RWPE2 (cell line): ENCODE data around the gene BRICD5.

Experiments
- ATAC-seq: fragments of 200-7000 bp; cut with Tn5 transposase; 3 replicates; pipeline ENCODE4 v1.9.1; 2021; ENCODE audit warnings: low read depth
- DNase-seq: peaks from one replicate; pipeline ENCODE4 v3.0.0-alpha.2; 2020; ENCODE audit warnings: low spot score
- H3K27ac ChIP-seq: fragments of 450-650 bp; 2 replicates; pipeline ENCODE4 v1.5.1; 2017; ENCODE audit warnings: mild to moderate bottlenecking; ENCODE audit not compliant: poor library complexity, severe bottlenecking
- H3K27me3 ChIP-seq: fragments of 250-450 bp; sonication (Bioruptor Pico); 2 replicates; pipeline ENCODE4 v1.5.1; 2021; ENCODE audit warnings: mild to moderate bottlenecking, moderate library complexity; ENCODE audit not compliant: insufficient read depth, poor library complexity, severe bottlenecking
- H3K36me3 ChIP-seq: fragments of 250-450 bp; sonication (Bioruptor Pico); 2 replicates; pipeline ENCODE4 v1.5.1; 2020; ENCODE audit warnings: low read depth, mild to moderate bottlenecking, moderate library complexity
- H3K4me1 ChIP-seq: fragments of 250-450 bp; sonication (Bioruptor Pico); 2 replicates; pipeline ENCODE4 v1.5.1; 2021; ENCODE audit warnings: mild to moderate bottlenecking, moderate library complexity; ENCODE audit not compliant: insufficient read depth, poor library complexity, severe bottlenecking
- H3K4me3 ChIP-seq: fragments of 250-450 bp; sonication (Bioruptor Pico); 2 replicates; pipeline ENCODE4 v1.5.1; 2021; ENCODE audit warnings: mild to moderate bottlenecking, moderate library complexity; ENCODE audit not compliant: severe bottlenecking
- H3K9me3 ChIP-seq: fragments of 250-450 bp; sonication (Bioruptor Pico); 2 replicates; pipeline ENCODE4 v1.5.1; 2021; ENCODE audit warnings: mild to moderate bottlenecking, moderate library complexity; ENCODE audit not compliant: severe bottlenecking
- CTCF ChIP-seq: fragments of 450-650 bp; IDR thresholded peaks from one replicate; pipeline ENCODE4 v1.5.1; 2017; ENCODE audit warnings: mild to moderate bottlenecking, moderate library complexity; ENCODE audit not compliant: poor library complexity, severe bottlenecking

Gene BRICD5

GRCh38 chr16:2163211-2163881, 47.3 kb downstream of the BRICD5 start:
- H3K36me3 ChIP-seq = peaks cover 25% of the 10 kb centered on the region
- peak overlapping the region; percentile 93 for H3K27ac ChIP-seq
- H3K27me3 ChIP-seq = no peaks in the 10 kb centered on the region
- peak; percentile 91 for DNase-seq
- no peaks in the 10 kb centered on the region for H3K9me3 ChIP-seq
- no peak for TF ChIP-seq CTCF
- peaks cover 46% of the 10 kb centered on the region for H3K4me1 ChIP-seq
- no peak overlapping the region for H3K4me3 ChIP-seq
- peak; percentile 85 for ATAC-seq

- H3K27ac ChIP-seq = peak overlapping the region; percentile 93
- peaks cover 46% of the 10 kb centered on the region for H3K4me1 ChIP-seq
- TF ChIP-seq CTCF = no peak
- no peaks in the 10 kb centered on the region for H3K9me3 ChIP-seq
- peak; percentile 32 for ATAC-seq
- no peaks in the 10 kb centered on the region for H3K27me3 ChIP-seq
- DNase-seq = no peak
- H3K36me3 ChIP-seq = peaks cover 23% of the 10 kb centered on the region
- H3K4me3 ChIP-seq = no peak overlapping the region
These were observed 48.0 kb downstream of the BRICD5 start for GRCh38 chr16:2162676-2163118.

GRCh38 chr16:2161911-2162310, 48.8 kb downstream of the BRICD5 start:
- Histone ChIP-seq H3K4me1 (peaks cover 51% of the 10 kb centered on the region), H3K36me3 (peaks cover 15% of the 10 kb centered on the region), H3K27me3 (no peaks in the 10 kb centered on the region), H3K27ac (peak overlapping the region; percentile 93), H3K4me3 (no peak overlapping the region), H3K9me3 (no peaks in the 10 kb centered on the region)
- ATAC-seq (no peak), DNase-seq (no peak)
- TF ChIP-seq CTCF = no peak

- H3K4me3 ChIP-seq = no peak overlapping the region
- no peaks in the 10 kb centered on the region for H3K27me3 ChIP-seq
- H3K4me1 ChIP-seq = peaks cover 51% of the 10 kb centered on the region
- TF ChIP-seq CTCF = no peak
- peaks cover 8% of the 10 kb centered on the region; the same call in 1 of the 2 replicates for H3K36me3 ChIP-seq
- no peaks in the 10 kb centered on the region for H3K9me3 ChIP-seq
- no peak for DNase-seq
- H3K27ac ChIP-seq = peak overlapping the region; percentile 93
- ATAC-seq = 0 out of 3 replicates have a peak, but pooled peaks have one; percentile 0
These were observed 49.6 kb downstream of the BRICD5 start for GRCh38 chr16:2160915-2161551.
